ENCODE results near the gene XRCC4. TPM values are rescaled to one million over a fixed set of nuclear protein-coding genes. Genes with fewer than 3 reads are reported as not detected.

XRCC4 gene
- total and polyA plus RNA-seq, 2 of the 13 experiments (the other 11 are each of a cell fraction or from before 2014, with no cell fraction given): 2.8 to 12.6 TPM

DNA sequence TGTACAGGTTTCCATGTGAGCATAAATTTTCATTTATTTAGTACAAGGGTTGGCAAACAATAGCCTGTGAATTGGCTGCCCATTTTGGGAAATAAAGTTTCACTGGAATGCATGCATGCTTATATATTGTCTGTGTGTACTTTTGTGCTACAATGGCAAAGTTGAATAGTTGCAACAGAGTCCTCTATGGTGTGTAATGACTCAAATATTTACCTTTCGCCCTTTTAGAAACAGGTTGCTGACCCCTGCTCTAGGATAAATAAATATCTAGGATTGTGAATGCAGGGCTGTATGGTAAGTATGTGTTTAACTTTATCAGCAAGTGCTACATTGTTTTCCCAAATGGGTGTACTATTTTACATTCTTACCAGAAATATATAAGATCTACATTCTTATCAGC lies 47.2 kb downstream of the XRCC4 start (continued):
- TF ChIP-seq ZBTB46 (CRISPR knock-in tag; IDR thresholded peaks at IDR 0.05; ENCODE audit: borderline replicate concordance) (no peak), HDAC2 (CRISPR knock-in tag; IDR thresholded peaks at IDR 0.05) (peak; percentile 96), SMARCE1 (IDR thresholded peaks at IDR 0.05; ENCODE audit: borderline replicate concordance) (peak; percentile 65; the same call in 1 of the 2 replicates), CTCF (CRISPR knock-in tag; IDR thresholded peaks at IDR 0.05) (no peak), KAT2B (IDR thresholded peaks at IDR 0.05; ENCODE audit: borderline replicate concordance, low read depth, low read length) (no peak), SP140L (CRISPR knock-in tag; IDR thresholded peaks at IDR 0.05; ENCODE audit: borderline replicate concordance) (no peak), NR2C2 (CRISPR knock-in tag; IDR thresholded peaks at IDR 0.05; ENCODE audit: borderline replicate concordance) (peak; percentile 66; the same call in 1 of the 2 replicates), STAT5B (CRISPR knock-in tag; IDR thresholded peaks at IDR 0.05) (no peak), CHD4 (IDR thresholded peaks at IDR 0.05; ENCODE audit: borderline replicate concordance, low read length) (no peak), ZNF703 (CRISPR knock-in tag; IDR thresholded peaks at IDR 0.05; ENCODE audit: borderline replicate concordance) (peak; percentile 28; the same call in 1 of the 2 replicates), ZNF629 (CRISPR knock-in tag; conservative IDR thresholded peaks at IDR 0.05) (peak; percentile 52; the same call in 1 of the 2 replicates), MEIS1 (CRISPR knock-in tag; IDR thresholded peaks at IDR 0.05; ENCODE audit: borderline replicate concordance) (0 out of 2 replicates have a peak, but pooled peaks have one; percentile 29), GABPA (IDR thresholded peaks at IDR 0.05; ENCODE audit: low read depth, low read length) (no peak), GABPA (CRISPR knock-in tag; IDR thresholded peaks at IDR 0.05; ENCODE audit: low read depth) (peak; percentile 65), ZNF260 (CRISPR knock-in tag; IDR thresholded peaks at IDR 0.05; ENCODE audit: borderline replicate concordance, low read depth) (no peak), NCOA5 (CRISPR knock-in tag; IDR thresholded peaks at IDR 0.05) (no peak), ZNF121 (CRISPR knock-in tag; IDR thresholded peaks at IDR 0.05) (no peak), ZNF496 (CRISPR knock-in tag; IDR thresholded peaks at IDR 0.05; ENCODE audit: insufficient replicate concordance) (no peak)
- TF ChIP-seq, protein P1, sequence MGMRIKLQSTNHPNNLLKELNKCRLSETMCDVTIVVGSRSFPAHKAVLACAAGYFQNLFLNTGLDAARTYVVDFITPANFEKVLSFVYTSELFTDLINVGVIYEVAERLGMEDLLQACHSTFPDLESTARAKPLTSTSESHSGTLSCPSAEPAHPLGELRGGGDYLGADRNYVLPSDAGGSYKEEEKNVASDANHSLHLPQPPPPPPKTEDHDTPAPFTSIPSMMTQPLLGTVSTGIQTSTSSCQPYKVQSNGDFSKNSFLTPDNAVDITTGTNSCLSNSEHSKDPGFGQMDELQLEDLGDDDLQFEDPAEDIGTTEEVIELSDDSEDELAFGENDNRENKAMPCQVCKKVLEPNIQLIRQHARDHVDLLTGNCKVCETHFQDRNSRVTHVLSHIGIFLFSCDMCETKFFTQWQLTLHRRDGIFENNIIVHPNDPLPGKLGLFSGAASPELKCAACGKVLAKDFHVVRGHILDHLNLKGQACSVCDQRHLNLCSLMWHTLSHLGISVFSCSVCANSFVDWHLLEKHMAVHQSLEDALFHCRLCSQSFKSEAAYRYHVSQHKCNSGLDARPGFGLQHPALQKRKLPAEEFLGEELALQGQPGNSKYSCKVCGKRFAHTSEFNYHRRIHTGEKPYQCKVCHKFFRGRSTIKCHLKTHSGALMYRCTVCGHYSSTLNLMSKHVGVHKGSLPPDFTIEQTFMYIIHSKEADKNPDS (CRISPR knock-in tag; IDR thresholded peaks at IDR 0.05): no peak
- TF ChIP-seq, protein P2, sequence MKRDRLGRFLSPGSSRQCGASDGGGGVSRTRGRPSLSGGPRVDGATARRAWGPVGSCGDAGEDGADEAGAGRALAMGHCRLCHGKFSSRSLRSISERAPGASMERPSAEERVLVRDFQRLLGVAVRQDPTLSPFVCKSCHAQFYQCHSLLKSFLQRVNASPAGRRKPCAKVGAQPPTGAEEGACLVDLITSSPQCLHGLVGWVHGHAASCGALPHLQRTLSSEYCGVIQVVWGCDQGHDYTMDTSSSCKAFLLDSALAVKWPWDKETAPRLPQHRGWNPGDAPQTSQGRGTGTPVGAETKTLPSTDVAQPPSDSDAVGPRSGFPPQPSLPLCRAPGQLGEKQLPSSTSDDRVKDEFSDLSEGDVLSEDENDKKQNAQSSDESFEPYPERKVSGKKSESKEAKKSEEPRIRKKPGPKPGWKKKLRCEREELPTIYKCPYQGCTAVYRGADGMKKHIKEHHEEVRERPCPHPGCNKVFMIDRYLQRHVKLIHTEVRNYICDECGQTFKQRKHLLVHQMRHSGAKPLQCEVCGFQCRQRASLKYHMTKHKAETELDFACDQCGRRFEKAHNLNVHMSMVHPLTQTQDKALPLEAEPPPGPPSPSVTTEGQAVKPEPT (CRISPR knock-in tag; IDR thresholded peaks at IDR 0.05; ENCODE audit: low read depth): no peak
- TF ChIP-seq, protein P3, sequence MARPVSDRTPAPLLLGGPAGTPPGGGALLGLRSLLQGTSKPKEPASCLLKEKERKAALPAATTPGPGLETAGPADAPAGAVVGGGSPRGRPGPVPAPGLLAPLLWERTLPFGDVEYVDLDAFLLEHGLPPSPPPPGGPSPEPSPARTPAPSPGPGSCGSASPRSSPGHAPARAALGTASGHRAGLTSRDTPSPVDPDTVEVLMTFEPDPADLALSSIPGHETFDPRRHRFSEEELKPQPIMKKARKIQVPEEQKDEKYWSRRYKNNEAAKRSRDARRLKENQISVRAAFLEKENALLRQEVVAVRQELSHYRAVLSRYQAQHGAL (CRISPR knock-in tag; IDR thresholded peaks at IDR 0.05; ENCODE audit: not compliant biosample characterization): no peak
- TF ChIP-seq, protein P4, sequence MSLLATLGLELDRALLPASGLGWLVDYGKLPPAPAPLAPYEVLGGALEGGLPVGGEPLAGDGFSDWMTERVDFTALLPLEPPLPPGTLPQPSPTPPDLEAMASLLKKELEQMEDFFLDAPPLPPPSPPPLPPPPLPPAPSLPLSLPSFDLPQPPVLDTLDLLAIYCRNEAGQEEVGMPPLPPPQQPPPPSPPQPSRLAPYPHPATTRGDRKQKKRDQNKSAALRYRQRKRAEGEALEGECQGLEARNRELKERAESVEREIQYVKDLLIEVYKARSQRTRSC (CRISPR knock-in tag; IDR thresholded peaks at IDR 0.05; ENCODE audit: low read depth): no peak
